Measurements from ENCODE around the gene CLRN2. TPM values are rescaled to one million over a fixed set of nuclear protein-coding genes. Genes with fewer than 3 reads are reported as not detected.

CLRN2 gene
- not detected for total RNA-seq
- polyA plus RNA-seq = not detected
- long read RNA-seq, donor 1 = 0 reads
- long read RNA-seq, donor 2 = 0 reads

DNA sequence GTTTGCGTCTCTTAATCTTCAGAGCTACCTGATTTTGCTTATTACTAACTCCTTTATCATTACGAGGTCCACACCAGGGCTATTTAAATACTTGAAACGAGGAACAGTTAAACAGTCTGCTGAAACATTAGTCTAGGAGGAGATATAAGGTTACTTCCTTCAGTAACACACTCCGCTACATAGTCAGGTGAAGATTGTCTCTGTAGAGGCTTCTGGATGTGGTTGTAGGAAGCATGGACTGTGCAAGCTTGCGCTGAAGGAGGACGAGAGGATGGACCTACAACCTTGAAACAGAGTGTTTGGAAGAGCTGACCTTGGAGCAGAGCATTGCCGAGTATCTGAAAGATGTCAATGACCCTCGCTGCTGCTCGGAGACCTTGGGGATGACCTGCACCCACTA, at the start of gene CLRN2:
CLRN2 (plus strand) TSS at position 301 of the 400 bp plus-strand sequence. CDS start 102 bp downstream, outside the sequence.
- Histone ChIP-seq H3K4me3 (no peak within 1 kb of the TSS), H3K36me3 (no peaks in the 10 kb centered on the region), H3K27me3 (replicated peaks in 1 of 7) (no peaks in the 10 kb centered on the region), H3K27ac (no peak within 1 kb of the TSS), H3K9me3 (no peaks in the 10 kb centered on the region), H3K4me1 (peaks cover 13 to 31% (median 25%) of the 10 kb centered on the region in 6 donors)
- intact Hi-C loops (cut with DNase I; ENCODE audit: low total_unique reads) = no loop called here
- WGBS, 5 donors = 86 to 95% (median 90%) methylated on average over 9 of the region's 9 CpGs
- TF ChIP-seq POLR2AphosphoS5 (IDR thresholded peaks at IDR 0.05) = no peak
- TF ChIP-seq POLR2A (IDR thresholded peaks at IDR 0.05) = no peak
- TF ChIP-seq, protein P1, sequence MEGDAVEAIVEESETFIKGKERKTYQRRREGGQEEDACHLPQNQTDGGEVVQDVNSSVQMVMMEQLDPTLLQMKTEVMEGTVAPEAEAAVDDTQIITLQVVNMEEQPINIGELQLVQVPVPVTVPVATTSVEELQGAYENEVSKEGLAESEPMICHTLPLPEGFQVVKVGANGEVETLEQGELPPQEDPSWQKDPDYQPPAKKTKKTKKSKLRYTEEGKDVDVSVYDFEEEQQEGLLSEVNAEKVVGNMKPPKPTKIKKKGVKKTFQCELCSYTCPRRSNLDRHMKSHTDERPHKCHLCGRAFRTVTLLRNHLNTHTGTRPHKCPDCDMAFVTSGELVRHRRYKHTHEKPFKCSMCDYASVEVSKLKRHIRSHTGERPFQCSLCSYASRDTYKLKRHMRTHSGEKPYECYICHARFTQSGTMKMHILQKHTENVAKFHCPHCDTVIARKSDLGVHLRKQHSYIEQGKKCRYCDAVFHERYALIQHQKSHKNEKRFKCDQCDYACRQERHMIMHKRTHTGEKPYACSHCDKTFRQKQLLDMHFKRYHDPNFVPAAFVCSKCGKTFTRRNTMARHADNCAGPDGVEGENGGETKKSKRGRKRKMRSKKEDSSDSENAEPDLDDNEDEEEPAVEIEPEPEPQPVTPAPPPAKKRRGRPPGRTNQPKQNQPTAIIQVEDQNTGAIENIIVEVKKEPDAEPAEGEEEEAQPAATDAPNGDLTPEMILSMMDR (IDR thresholded peaks at IDR 0.05 in 8 of 11, conservative IDR thresholded peaks at IDR 0.05 in 3 of 11) = no peak
- DNase-seq = no peak

GRCh38 chr4:17468619-17469221, 46.2 kb upstream of the CLRN2 start:
- H3K4me3 ChIP-seq = no peak overlapping the region
- H3K4me1 ChIP-seq = peaks cover 0 to 7% (median 0%) of the 10 kb centered on the region in 6 donors
- H3K36me3 ChIP-seq = no peaks in the 10 kb centered on the region
- H3K27ac ChIP-seq = no peak overlapping the region
- H3K27me3 ChIP-seq (replicated peaks in 1 of 7) = no peaks in the 10 kb centered on the region
- 51 to 74% (median 60%) methylated on average over 9 of the region's 9 CpGs for WGBS, 5 donors
- DNase-seq = no peak
- TF ChIP-seq POLR2AphosphoS5 (IDR thresholded peaks at IDR 0.05) (no peak), POLR2A (IDR thresholded peaks at IDR 0.05) (no peak)
- TF ChIP-seq, protein P1 (IDR thresholded peaks at IDR 0.05 in 8 of 11, conservative IDR thresholded peaks at IDR 0.05 in 3 of 11) = peak in 7 of 11 experiments; percentile 18 to 50 (median 35)
- intact Hi-C loops (cut with DNase I; ENCODE audit: low total_unique reads) = no loop called here
- no peaks in the 10 kb centered on the region for H3K9me3 ChIP-seq

DNA sequence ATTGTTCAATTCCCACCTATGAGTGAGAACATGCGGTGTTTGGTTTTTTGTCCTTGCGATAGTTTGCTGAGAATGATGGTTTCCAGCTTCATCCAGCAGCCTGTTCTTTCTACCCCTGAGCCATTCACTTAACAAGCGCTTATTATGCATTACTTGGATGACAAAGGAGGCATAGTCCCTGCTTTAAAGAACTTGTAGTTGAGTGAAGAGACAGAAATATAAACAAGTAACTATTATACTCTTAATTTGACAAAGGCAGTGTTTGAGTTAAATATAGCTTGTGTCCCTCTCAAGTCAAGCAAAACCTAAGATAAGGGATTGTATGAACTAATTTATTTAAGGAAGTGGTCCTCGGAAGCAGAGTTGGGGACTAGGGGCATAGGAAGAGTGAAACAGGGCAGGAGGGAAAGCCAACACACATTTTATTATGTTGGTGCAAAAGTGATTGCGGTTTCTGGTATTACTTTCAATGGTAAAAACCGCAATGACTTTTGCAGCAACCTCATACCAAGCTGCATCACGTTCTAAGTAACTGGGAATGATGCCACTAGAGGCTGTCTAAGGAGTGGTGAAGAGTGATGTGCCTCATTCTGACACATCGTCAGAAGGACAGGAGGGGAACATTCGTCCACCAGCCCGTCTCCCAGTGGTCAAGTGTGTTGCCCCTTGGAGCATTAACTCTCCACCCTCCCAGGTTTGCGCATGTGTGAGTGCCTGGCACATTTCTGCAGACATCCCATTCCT, 44.9 kb upstream of the CLRN2 start:
- H3K27ac ChIP-seq = no peak overlapping the region
- TF ChIP-seq POLR2AphosphoS5 (IDR thresholded peaks at IDR 0.05) (no peak), POLR2A (IDR thresholded peaks at IDR 0.05) (no peak)
- TF ChIP-seq, protein P1 (IDR thresholded peaks at IDR 0.05 in 8 of 11, conservative IDR thresholded peaks at IDR 0.05 in 3 of 11) = no peak
- peaks cover 0 to 7% (median 0%) of the 10 kb centered on the region in 6 donors for H3K4me1 ChIP-seq
- no peaks in the 10 kb centered on the region for H3K36me3 ChIP-seq
- H3K9me3 ChIP-seq = no peaks in the 10 kb centered on the region
- H3K4me3 ChIP-seq = no peak overlapping the region
- intact Hi-C loops (cut with DNase I; ENCODE audit: low total_unique reads) = no loop called here
- H3K27me3 ChIP-seq (replicated peaks in 1 of 7) = no peaks in the 10 kb centered on the region
- DNase-seq = no peak
- 79 to 91% (median 87%) methylated on average over 11 of the region's 11 CpGs for WGBS, 5 donors

DNA sequence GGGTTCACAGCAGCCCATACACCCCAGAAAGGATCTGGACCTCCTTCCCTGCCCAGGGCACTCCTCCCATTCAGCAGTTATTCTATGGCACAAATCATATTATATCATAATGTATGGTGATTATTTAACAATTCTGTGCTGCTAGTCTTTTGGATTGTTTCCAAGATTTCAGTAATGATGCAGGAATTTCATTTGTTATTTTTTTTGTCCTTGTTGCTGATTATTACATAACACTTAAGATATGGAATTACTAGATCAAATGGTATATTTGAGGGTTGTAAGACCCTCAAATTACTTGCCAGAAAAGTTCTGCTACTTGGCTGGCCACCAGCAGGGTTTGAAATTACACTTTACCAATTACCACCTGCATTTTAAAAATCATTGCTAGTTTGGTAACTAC, 39.5 kb upstream of the CLRN2 start:
- no peak for TF ChIP-seq POLR2A (IDR thresholded peaks at IDR 0.05)
- no peak for TF ChIP-seq POLR2AphosphoS5 (IDR thresholded peaks at IDR 0.05)
- TF ChIP-seq, protein P1 (IDR thresholded peaks at IDR 0.05 in 8 of 11, conservative IDR thresholded peaks at IDR 0.05 in 3 of 11) = no peak
- intact Hi-C loops (cut with DNase I; ENCODE audit: low total_unique reads) = no loop called here
- Histone ChIP-seq H3K27ac (no peak overlapping the region), H3K36me3 (peaks cover 0 to 3% (median 0%) of the 10 kb centered on the region in 6 donors), H3K4me1 (peaks cover 0 to 12% (median 0%) of the 10 kb centered on the region in 6 donors), H3K4me3 (no peak overlapping the region), H3K27me3 (replicated peaks in 1 of 7) (no peaks in the 10 kb centered on the region), H3K9me3 (peaks cover 0 to 4% (median 0%) of the 10 kb centered on the region in 8 donors)
- no peak for DNase-seq

Measured in spleen (tissue), 13 donors.